GM23248 (cell line): Measurements from ENCODE around the gene NEGR1.

Source experiments
- EZH2 ChIP-seq: fragments of 200-600 bp; sonication (generic); IDR thresholded peaks from 2 replicates; pipeline ENCODE4 v1.6.1; 2018; ENCODE audit warnings: antibody characterized with exemption, mild to moderate bottlenecking; ENCODE audit not compliant: insufficient read depth, poor library complexity, severe bottlenecking
- EZH2phosphoT487 ChIP-seq: fragments of 200-600 bp; sonication (generic); IDR thresholded peaks from 2 replicates; pipeline ENCODE4 v1.6.1; 2018; ENCODE audit warnings: antibody characterized with exemption, moderate library complexity, mild to moderate bottlenecking, low read depth; ENCODE audit not compliant: insufficient read depth

GRCh38 chr1:71424536-71424935, 857.8 kb downstream of the NEGR1 start:
- TF ChIP-seq EZH2phosphoT487: no peak
- no peak for TF ChIP-seq EZH2
